Measurements from ENCODE around the gene OLFML2B. TPM values are rescaled to one million over a fixed set of nuclear protein-coding genes. Genes with fewer than 3 reads are reported as not detected.

OLFML2B gene
- total RNA-seq, 1 experiment from 2014 or later, result 3.4 TPM

GRCh38 chr1:161954466-161954865 lies 69.2 kb downstream of the OLFML2B start:
- TF ChIP-seq EZH2 (IDR thresholded peaks at IDR 0.05; ENCODE audit: borderline replicate concordance, low read depth, low read length, poor library complexity, severe bottlenecking), result no peak
- no peak for TF ChIP-seq CTCF (conservative IDR thresholded peaks at IDR 0.05; ENCODE audit: low read depth, low read length)
- Histone ChIP-seq H3K36me3 (ENCODE audit: insufficient read depth, low read length, poor library complexity, severe bottlenecking) (no peaks in the 10 kb centered on the region), H3K27me3 (replicated peaks; ENCODE audit: insufficient read depth, low read depth, low read length, poor library complexity) (no peaks in the 10 kb centered on the region), H3K4me1 (ENCODE audit: insufficient read depth, low read length, poor library complexity, severe bottlenecking) (peaks cover 22% of the 10 kb centered on the region), H3K9me3 (ENCODE audit: low read depth, low read length, poor library complexity, severe bottlenecking) (no peaks in the 10 kb centered on the region), H3K4me3 (ENCODE audit: low read depth, low read length, poor library complexity, severe bottlenecking) (no peak overlapping the region), H3K27ac (ENCODE audit: low read depth, low read length, poor library complexity, severe bottlenecking) (no peak overlapping the region)
- POLR2A ChIA-PET (ENCODE audit: low non-redundant PET), result interaction anchor here (0.6 kb wide), 1 partner anchor 9 kb away, joined by 3 read pairs; no protein-coding TSS in a partner anchor
- no TSS peak for BruUV-seq (replicated peaks)
- no peak for DNase-seq (ENCODE audit: low spot score)
- CTCF ChIA-PET, result no interaction called here
- intact Hi-C loops (cut with micrococcal nuclease; ENCODE audit: unreplicated experiment), result no loop called here

GRCh38 chr1:161954050-161954449 lies 69.6 kb downstream of the OLFML2B start:
- TF ChIP-seq EZH2 (IDR thresholded peaks at IDR 0.05; ENCODE audit: borderline replicate concordance, low read depth, low read length, poor library complexity, severe bottlenecking), result no peak
- no peak for TF ChIP-seq CTCF (conservative IDR thresholded peaks at IDR 0.05; ENCODE audit: low read depth, low read length)
- H3K4me3 ChIP-seq (ENCODE audit: low read depth, low read length, poor library complexity, severe bottlenecking), result no peak overlapping the region
- no peaks in the 10 kb centered on the region for H3K36me3 ChIP-seq (ENCODE audit: insufficient read depth, low read length, poor library complexity, severe bottlenecking)
- peaks cover 26% of the 10 kb centered on the region for H3K4me1 ChIP-seq (ENCODE audit: insufficient read depth, low read length, poor library complexity, severe bottlenecking)
- no peaks in the 10 kb centered on the region for H3K27me3 ChIP-seq (replicated peaks; ENCODE audit: insufficient read depth, low read depth, low read length, poor library complexity)
- no peak for DNase-seq (ENCODE audit: low spot score)
- ChIA-PET POLR2A (ENCODE audit: low non-redundant PET) (interaction anchor here (0.6 kb wide), 1 partner anchor 8 kb away, joined by 3 read pairs; no protein-coding TSS in a partner anchor), CTCF (no interaction called here)
- no TSS peak for BruUV-seq (replicated peaks)
- intact Hi-C loops (cut with micrococcal nuclease; ENCODE audit: unreplicated experiment), result no loop called here
- no peaks in the 10 kb centered on the region for H3K9me3 ChIP-seq (ENCODE audit: low read depth, low read length, poor library complexity, severe bottlenecking)
- no peak overlapping the region for H3K27ac ChIP-seq (ENCODE audit: low read depth, low read length, poor library complexity, severe bottlenecking)

- intact Hi-C loops (cut with micrococcal nuclease; ENCODE audit: unreplicated experiment), result no loop called here
- Histone ChIP-seq H3K4me1 (ENCODE audit: insufficient read depth, low read length, poor library complexity, severe bottlenecking) (peaks cover 26% of the 10 kb centered on the region), H3K27me3 (replicated peaks; ENCODE audit: insufficient read depth, low read depth, low read length, poor library complexity) (no peaks in the 10 kb centered on the region), H3K4me3 (ENCODE audit: low read depth, low read length, poor library complexity, severe bottlenecking) (no peak overlapping the region), H3K27ac (ENCODE audit: low read depth, low read length, poor library complexity, severe bottlenecking) (no peak overlapping the region), H3K36me3 (ENCODE audit: insufficient read depth, low read length, poor library complexity, severe bottlenecking) (no peaks in the 10 kb centered on the region), H3K9me3 (ENCODE audit: low read depth, low read length, poor library complexity, severe bottlenecking) (no peaks in the 10 kb centered on the region)
- ChIA-PET POLR2A (ENCODE audit: low non-redundant PET) (no interaction called here), CTCF (no interaction called here)
- BruUV-seq (replicated peaks), result no TSS peak
- TF ChIP-seq EZH2 (IDR thresholded peaks at IDR 0.05; ENCODE audit: borderline replicate concordance, low read depth, low read length, poor library complexity, severe bottlenecking), result no peak
- no peak for TF ChIP-seq CTCF (conservative IDR thresholded peaks at IDR 0.05; ENCODE audit: low read depth, low read length)
- DNase-seq (ENCODE audit: low spot score), result no peak
Measured at GRCh38 chr1:161953256-161953920, 70.3 kb downstream of the OLFML2B start.
